Astrocyte of the cerebellum (primary cell): ENCODE measurements around the gene ZDBF2.

ENCODE experiments used
- DNase-seq: peaks from one replicate; pipeline ENCODE4 v3.0.0-alpha.2; 2011; ENCODE audit warnings: low read depth
- H3K4me3 ChIP-seq: 2 replicates; pipeline ENCODE4 v1.5.1; 2011; ENCODE audit warnings: mild to moderate bottlenecking, low read depth, low read length, moderate library complexity
- CTCF ChIP-seq: IDR thresholded peaks from 2 replicates; pipeline ENCODE4 v1.5.1; 2012; ENCODE audit warnings: low read length, low read depth, moderate library complexity, mild to moderate bottlenecking; ENCODE audit errors: missing control alignments
- in situ Hi-C: cut with HindIII; loops from 2 replicates; pipeline ENCODE4 v1.10.0; 2017; ENCODE audit warnings: low sequenced_read_pairs

ZDBF2 gene

GRCh38 chr2:206361407-206362045 lies 87.1 kb downstream of the ZDBF2 start:
- TF ChIP-seq CTCF, result no peak
- no peak overlapping the region for H3K4me3 ChIP-seq
- in situ Hi-C loops, result no loop called here
- no peak for DNase-seq
